Trophoblast cell (in vitro differentiated cells and primary cell): ENCODE measurements around the gene SPOCK2.
"Not testable (repeated sequence)": the region's sequence is repeated elsewhere in the genome, so short reads cannot be mapped to it uniquely, and the experiment has no call there.

Experiments used
- DNase-seq, 2 donors: peaks; one replicate each; pipeline ENCODE4 v3.0.0-alpha.2; 2016
- H2AFZ ChIP-seq: 2 replicates; pipeline ENCODE4 v1.6.1; 2013; ENCODE audit warnings: low read length, moderate library complexity, mild to moderate bottlenecking; ENCODE audit not compliant: insufficient read depth, poor library complexity
- H2AK5ac ChIP-seq: 2 replicates; pipeline ENCODE4 v1.6.1; 2013; ENCODE audit warnings: mild to moderate bottlenecking, low read length
- H2BK120ac ChIP-seq: 2 replicates; pipeline ENCODE4 v1.6.1; 2013; ENCODE audit warnings: low read length, mild to moderate bottlenecking, moderate library complexity; ENCODE audit not compliant: insufficient read depth, poor library complexity
- H2BK12ac ChIP-seq: 2 replicates; pipeline ENCODE4 v1.6.1; 2013; ENCODE audit warnings: mild to moderate bottlenecking, low read length, moderate library complexity
- H2BK5ac ChIP-seq: 2 replicates; pipeline ENCODE4 v1.6.1; 2013; ENCODE audit warnings: low read length, low read depth, moderate library complexity, mild to moderate bottlenecking; ENCODE audit not compliant: poor library complexity
- H3K14ac ChIP-seq: 2 replicates; pipeline ENCODE4 v1.6.1; 2013; ENCODE audit warnings: mild to moderate bottlenecking, low read length
- H3K18ac ChIP-seq: 2 replicates; pipeline ENCODE4 v1.6.1; 2013; ENCODE audit warnings: mild to moderate bottlenecking, low read length
- H3K23ac ChIP-seq: 2 replicates; pipeline ENCODE4 v1.6.1; 2013; ENCODE audit warnings: low read length
- H3K27ac ChIP-seq: 2 replicates; pipeline ENCODE4 v1.5.1; 2013; ENCODE audit warnings: low read depth, mild to moderate bottlenecking, inconsistent platforms, low read length, moderate library complexity
- H3K27me3 ChIP-seq: 2 replicates; pipeline ENCODE4 v1.6.1; 2013; ENCODE audit warnings: inconsistent platforms, mild to moderate bottlenecking, low read length, moderate library complexity; ENCODE audit not compliant: insufficient read depth
- H3K36me3 ChIP-seq, 2 experiments: 1 replicate in 1 of 2; 2 replicates in 1 of 2; pipeline ENCODE4 v1.6.1; 2013; ENCODE audit warnings: low read length in 2 of 2, mild to moderate bottlenecking in 2 of 2, moderate library complexity in 1 of 2; ENCODE audit not compliant: insufficient read depth in 2 of 2, control insufficient read depth in 1 of 2
- H3K4ac ChIP-seq: 2 replicates; pipeline ENCODE4 v1.6.1; 2013; ENCODE audit warnings: low read depth, mild to moderate bottlenecking, low read length, moderate library complexity
- H3K4me1 ChIP-seq, 2 experiments: 1 replicate in 1 of 2; 2 replicates in 1 of 2; pipeline ENCODE4 v1.6.1; 2013; ENCODE audit warnings: low read length in 2 of 2, mild to moderate bottlenecking in 2 of 2, moderate library complexity in 1 of 2; ENCODE audit not compliant: insufficient read depth in 2 of 2, control insufficient read depth in 1 of 2
- H3K4me2 ChIP-seq: 2 replicates; pipeline ENCODE4 v1.6.1; 2013; ENCODE audit warnings: inconsistent platforms, mild to moderate bottlenecking, low read length, moderate library complexity
- H3K4me3 ChIP-seq: 2 replicates; pipeline ENCODE4 v1.5.1; 2013; ENCODE audit warnings: mild to moderate bottlenecking, low read depth, low read length, inconsistent platforms
- H3K79me1 ChIP-seq: one replicate; pipeline ENCODE4 v1.6.1; 2013; ENCODE audit warnings: low read length
- H3K79me2 ChIP-seq: 2 replicates; pipeline ENCODE4 v1.6.1; 2013; ENCODE audit warnings: low read length, mild to moderate bottlenecking; ENCODE audit not compliant: control insufficient read depth, insufficient read depth, poor library complexity
- H3K9ac ChIP-seq: 2 replicates; pipeline ENCODE4 v1.6.1; 2013; ENCODE audit warnings: mild to moderate bottlenecking, low read length
- H3K9me3 ChIP-seq: 2 replicates; pipeline ENCODE4 v1.6.1; 2013; ENCODE audit warnings: low read depth, mild to moderate bottlenecking, control low read depth, inconsistent platforms, low read length; ENCODE audit not compliant: insufficient read depth
- H4K12ac ChIP-seq: 2 replicates; pipeline ENCODE4 v1.6.1; 2013; ENCODE audit warnings: low read depth, mild to moderate bottlenecking, low read length, moderate library complexity
- H4K8ac ChIP-seq: 2 replicates; pipeline ENCODE4 v1.6.1; 2013; ENCODE audit warnings: low read depth, mild to moderate bottlenecking, low read length, moderate library complexity
- H4K91ac ChIP-seq: one replicate; pipeline ENCODE4 v1.6.1; 2013; ENCODE audit warnings: low read depth, mild to moderate bottlenecking, low read length, moderate library complexity
- WGBS: extraction: QIAGEN DNeasy Blood & Tissue Kit; methylation state at CpG from one replicate; pipeline ENCODE4 v1.1.7; 2013; ENCODE audit warnings: missing lambda C conversion rate; ENCODE audit not compliant: insufficient read length, insufficient coverage; ENCODE audit errors: extremely low coverage; 5-methylcytosine and 5-hydroxymethylcytosine counted together

The SPOCK2 gene

GRCh38 chr10:72110673-72111401 is 22.5 kb upstream of the SPOCK2 start:
- H3K79me2 ChIP-seq = no peaks in the 10 kb centered on the region
- H3K9ac ChIP-seq = no peak overlapping the region
- no peak overlapping the region for H3K18ac ChIP-seq
- no peak overlapping the region for H3K4me2 ChIP-seq
- no peak overlapping the region for H3K27ac ChIP-seq
- H3K4me3 ChIP-seq = no peak overlapping the region
- H2BK120ac ChIP-seq = peak overlapping the region; percentile 37
- no peak for DNase-seq
- H3K23ac ChIP-seq = no peak overlapping the region
- no peaks in the 10 kb centered on the region for H3K79me1 ChIP-seq
- no CpG with 5 or more reads among the region's 11 CpGs for WGBS
- peaks cover 0 to under 1% of the 10 kb centered on the region in 2 experiments for H3K36me3 ChIP-seq
- H2AFZ ChIP-seq = no peak overlapping the region
- no peak overlapping the region for H4K8ac ChIP-seq
- H3K9me3 ChIP-seq = no peaks in the 10 kb centered on the region
- no peak overlapping the region for H4K91ac ChIP-seq
- H2BK5ac ChIP-seq = no peak overlapping the region
- H3K4me1 ChIP-seq = peaks cover 4 to 5% of the 10 kb centered on the region in 2 experiments
- no peak overlapping the region for H4K12ac ChIP-seq
- no peak overlapping the region for H2BK12ac ChIP-seq
- no peak overlapping the region for H2AK5ac ChIP-seq
- H3K4ac ChIP-seq = no peak overlapping the region
- H3K27me3 ChIP-seq = no peaks in the 10 kb centered on the region
- no peak overlapping the region for H3K14ac ChIP-seq

- no CpG with 5 or more reads among the region's 8 CpGs for WGBS
- H2BK120ac ChIP-seq = no peak overlapping the region
- H3K4me3 ChIP-seq = no peak overlapping the region
- no peak overlapping the region for H2BK12ac ChIP-seq
- no peak overlapping the region for H3K18ac ChIP-seq
- no peak overlapping the region for H3K4ac ChIP-seq
- H3K9me3 ChIP-seq = peaks cover 2% of the 10 kb centered on the region
- no peak overlapping the region for H3K27ac ChIP-seq
- H3K79me2 ChIP-seq = no peaks in the 10 kb centered on the region
- peaks cover 4 to 5% of the 10 kb centered on the region in 2 experiments for H3K4me1 ChIP-seq
- no peak overlapping the region for H3K14ac ChIP-seq
- no peak overlapping the region for H2BK5ac ChIP-seq
- no peak overlapping the region for H2AFZ ChIP-seq
- no peak overlapping the region for H2AK5ac ChIP-seq
- H3K4me2 ChIP-seq = no peak overlapping the region
- H4K91ac ChIP-seq = no peak overlapping the region
- DNase-seq = peak; percentile 78 to 86
- no peaks in the 10 kb centered on the region for H3K27me3 ChIP-seq
- H4K8ac ChIP-seq = no peak overlapping the region
- peaks cover 0 to 2% of the 10 kb centered on the region in 2 experiments for H3K36me3 ChIP-seq
- no peak overlapping the region for H4K12ac ChIP-seq
- H3K23ac ChIP-seq = no peak overlapping the region
- H3K79me1 ChIP-seq = no peaks in the 10 kb centered on the region
- no peak overlapping the region for H3K9ac ChIP-seq
These were observed 21.3 kb upstream of the SPOCK2 start for GRCh38 chr10:72109636-72110157.

GRCh38 chr10:72108830-72109635 is 20.7 kb upstream of the SPOCK2 start:
- no peak overlapping the region for H2BK5ac ChIP-seq
- peak; percentile 83 to 91 for DNase-seq
- no peak overlapping the region for H3K4ac ChIP-seq
- H3K18ac ChIP-seq = no peak overlapping the region
- no peak overlapping the region for H2BK12ac ChIP-seq
- no peak overlapping the region for H3K4me2 ChIP-seq
- WGBS = no CpG with 5 or more reads among the region's 1 CpG
- H3K14ac ChIP-seq = no peak overlapping the region
- H3K27me3 ChIP-seq = no peaks in the 10 kb centered on the region
- H2AFZ ChIP-seq = no peak overlapping the region
- H3K4me1 ChIP-seq = peaks cover 4 to 5% of the 10 kb centered on the region in 2 experiments
- H3K9me3 ChIP-seq = peaks cover 2% of the 10 kb centered on the region
- peaks cover 0 to 2% of the 10 kb centered on the region in 2 experiments for H3K36me3 ChIP-seq
- H3K27ac ChIP-seq = peak overlapping the region; percentile 14
- no peak overlapping the region for H2AK5ac ChIP-seq
- no peak overlapping the region for H3K23ac ChIP-seq
- no peaks in the 10 kb centered on the region for H3K79me2 ChIP-seq
- H4K8ac ChIP-seq = no peak overlapping the region
- H4K12ac ChIP-seq = no peak overlapping the region
- no peak overlapping the region for H3K9ac ChIP-seq
- H2BK120ac ChIP-seq = no peak overlapping the region
- no peak overlapping the region for H3K4me3 ChIP-seq
- H3K79me1 ChIP-seq = no peaks in the 10 kb centered on the region
- H4K91ac ChIP-seq = no peak overlapping the region

- H3K27ac ChIP-seq, H4K91ac ChIP-seq, H4K8ac ChIP-seq, H2AFZ ChIP-seq, H2BK120ac ChIP-seq, H3K23ac ChIP-seq, DNase-seq, H2BK12ac ChIP-seq, H3K79me1 ChIP-seq, H3K27me3 ChIP-seq, H3K36me3 ChIP-seq, H3K9ac ChIP-seq, H3K4ac ChIP-seq, H3K79me2 ChIP-seq, H4K12ac ChIP-seq, H3K4me3 ChIP-seq, H3K14ac ChIP-seq, H3K18ac ChIP-seq, H3K4me2 ChIP-seq, H3K4me1 ChIP-seq, H2BK5ac ChIP-seq, H2AK5ac ChIP-seq, H3K9me3 ChIP-seq: not testable (repeated sequence)
- WGBS = no CpG with 5 or more reads among the region's 3 CpGs
These were observed 19.6 kb upstream of the SPOCK2 start for GRCh38 chr10:72108004-72108370.
